ENCODE results near the gene KRT6A. TPM values are rescaled to one million over a fixed set of nuclear protein-coding genes. Genes with fewer than 3 reads are reported as not detected.

KRT6A gene
- total and polyA plus RNA-seq, 2 experiments from 2014 or later = 0.22 TPM; not detected in 1

- no peak for DNase-seq (ENCODE audit: low read depth in 1 of 2, low spot score in 1 of 2)
- TF ChIP-seq CTCF (IDR thresholded peaks at IDR 0.05; ENCODE audit: low read depth, low read length) = no peak
- Histone ChIP-seq H3K4me3 (no peak overlapping the region), H3K27ac (no peak overlapping the region), H3K4me1 (ENCODE audit: low read depth) (no peaks in the 10 kb centered on the region), H3K36me3 (no peaks in the 10 kb centered on the region), H3K27me3 (peaks cover 3% of the 10 kb centered on the region), H3K9me3 (ENCODE audit: low read depth) (no peaks in the 10 kb centered on the region)
Measured at GRCh38 chr12:52517005-52517835, 24.2 kb upstream of the KRT6A start.

GRCh38 chr12:52515927-52516831 is 23.1 kb upstream of the KRT6A start:
- Histone ChIP-seq H3K27me3 (peaks cover 3% of the 10 kb centered on the region), H3K9me3 (ENCODE audit: low read depth) (no peaks in the 10 kb centered on the region), H3K36me3 (no peaks in the 10 kb centered on the region), H3K4me1 (ENCODE audit: low read depth) (no peaks in the 10 kb centered on the region), H3K4me3 (no peak overlapping the region), H3K27ac (no peak overlapping the region)
- DNase-seq (ENCODE audit: low read depth in 1 of 2, low spot score in 1 of 2) = peak in 1 of 2 donors; percentile 69
- TF ChIP-seq CTCF (IDR thresholded peaks at IDR 0.05; ENCODE audit: low read depth, low read length) = no peak

DNA sequence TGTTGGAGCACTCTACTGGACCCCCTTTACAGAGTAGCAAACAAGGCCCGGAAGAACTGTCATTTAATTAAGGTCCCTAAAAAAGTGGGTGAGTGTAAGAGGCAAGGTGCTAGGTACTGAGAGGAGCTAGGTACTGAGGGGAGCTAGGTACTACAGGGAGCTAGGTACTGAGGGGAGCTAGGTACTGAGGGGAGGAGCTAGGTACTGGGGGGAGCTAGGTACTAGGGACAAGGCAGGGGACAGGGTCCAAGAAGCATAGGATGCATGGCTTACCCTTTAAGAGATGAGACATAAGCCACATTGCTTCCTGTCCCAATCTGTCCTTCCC is 22.2 kb upstream of the KRT6A start:
- DNase-seq (ENCODE audit: low read depth in 1 of 2, low spot score in 1 of 2) = no peak
- Histone ChIP-seq H3K27ac (no peak overlapping the region), H3K9me3 (ENCODE audit: low read depth) (no peaks in the 10 kb centered on the region), H3K36me3 (no peaks in the 10 kb centered on the region), H3K27me3 (peaks cover 3% of the 10 kb centered on the region), H3K4me1 (ENCODE audit: low read depth) (no peaks in the 10 kb centered on the region), H3K4me3 (no peak overlapping the region)
- TF ChIP-seq CTCF (IDR thresholded peaks at IDR 0.05; ENCODE audit: low read depth, low read length) = no peak

DNA sequence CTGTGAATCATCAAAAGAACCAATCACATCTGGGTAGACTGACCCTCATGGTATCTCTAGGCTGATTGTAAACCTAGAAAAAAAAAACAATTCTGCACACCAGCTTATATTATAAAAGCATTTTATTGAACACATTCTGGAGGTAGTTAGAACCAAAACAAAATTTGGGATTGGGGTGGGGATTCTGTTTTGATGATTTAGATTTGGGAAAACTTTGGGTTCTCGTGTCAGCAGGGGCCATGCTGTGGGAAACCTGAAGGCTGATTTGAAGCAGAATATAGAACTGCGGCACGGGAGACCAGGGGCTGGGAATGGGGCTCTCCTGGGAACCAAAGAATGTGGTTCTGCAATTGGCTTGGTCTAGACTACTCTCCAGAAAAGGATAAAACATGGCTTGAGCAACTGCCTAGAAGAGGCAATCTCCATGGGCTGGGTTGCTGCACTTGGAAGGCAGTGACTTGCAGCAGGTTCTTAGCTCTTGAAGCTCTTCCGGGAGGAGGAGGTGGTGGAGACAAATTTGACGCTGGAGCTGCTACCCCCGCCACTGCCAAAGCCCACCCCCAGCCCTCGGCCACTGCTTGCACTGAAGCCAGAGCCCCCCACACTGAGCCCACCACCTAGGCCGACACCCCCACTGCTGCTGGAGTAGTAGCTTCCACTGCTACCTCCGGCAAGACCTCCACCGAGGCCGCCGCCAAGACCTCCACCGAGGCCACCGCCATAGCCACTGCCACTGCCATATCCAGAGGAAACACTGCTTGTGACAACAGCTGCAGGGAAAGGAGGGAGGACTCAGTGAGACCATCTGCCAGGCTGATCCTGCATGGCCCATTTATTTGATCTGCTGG is 21.6 kb upstream of the KRT6A start:
- H3K36me3 ChIP-seq = no peaks in the 10 kb centered on the region
- DNase-seq (ENCODE audit: low read depth in 1 of 2, low spot score in 1 of 2) = no peak
- peaks cover 3% of the 10 kb centered on the region for H3K27me3 ChIP-seq
- H3K27ac ChIP-seq = no peak overlapping the region
- no peaks in the 10 kb centered on the region for H3K4me1 ChIP-seq (ENCODE audit: low read depth)
- no peaks in the 10 kb centered on the region for H3K9me3 ChIP-seq (ENCODE audit: low read depth)
- H3K4me3 ChIP-seq = no peak overlapping the region
- no peak for TF ChIP-seq CTCF (IDR thresholded peaks at IDR 0.05; ENCODE audit: low read depth, low read length)

DNA sequence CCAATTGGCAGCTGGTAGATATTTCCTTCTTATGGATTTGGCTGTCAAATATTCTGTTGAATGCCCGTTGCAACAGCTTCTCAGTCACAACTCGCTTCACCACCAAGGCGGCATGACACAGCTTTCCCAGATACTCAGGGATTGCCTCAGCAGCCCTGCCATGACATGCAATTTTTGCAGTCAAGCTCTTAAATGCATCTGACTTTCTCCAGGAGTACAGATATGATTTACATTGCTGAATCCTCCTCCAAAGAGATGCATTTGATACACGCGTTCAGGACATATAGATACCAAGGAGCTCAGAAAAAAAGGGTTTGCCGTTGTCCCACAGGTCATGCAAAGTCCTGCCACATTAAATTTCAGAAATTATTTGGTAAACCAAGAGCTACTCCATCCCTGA is 20.7 kb upstream of the KRT6A start:
- no peak overlapping the region for H3K4me3 ChIP-seq
- H3K36me3 ChIP-seq = no peaks in the 10 kb centered on the region
- no peak for DNase-seq (ENCODE audit: low read depth in 1 of 2, low spot score in 1 of 2)
- TF ChIP-seq CTCF (IDR thresholded peaks at IDR 0.05; ENCODE audit: low read depth, low read length) = no peak
- H3K4me1 ChIP-seq (ENCODE audit: low read depth) = no peaks in the 10 kb centered on the region
- H3K27me3 ChIP-seq = no peaks in the 10 kb centered on the region
- H3K9me3 ChIP-seq (ENCODE audit: low read depth) = no peaks in the 10 kb centered on the region
- no peak overlapping the region for H3K27ac ChIP-seq

Measured in cardiac muscle cell (in vitro differentiated cells and primary cell).